ENCODE data around the gene SYNGR1.

DNA sequence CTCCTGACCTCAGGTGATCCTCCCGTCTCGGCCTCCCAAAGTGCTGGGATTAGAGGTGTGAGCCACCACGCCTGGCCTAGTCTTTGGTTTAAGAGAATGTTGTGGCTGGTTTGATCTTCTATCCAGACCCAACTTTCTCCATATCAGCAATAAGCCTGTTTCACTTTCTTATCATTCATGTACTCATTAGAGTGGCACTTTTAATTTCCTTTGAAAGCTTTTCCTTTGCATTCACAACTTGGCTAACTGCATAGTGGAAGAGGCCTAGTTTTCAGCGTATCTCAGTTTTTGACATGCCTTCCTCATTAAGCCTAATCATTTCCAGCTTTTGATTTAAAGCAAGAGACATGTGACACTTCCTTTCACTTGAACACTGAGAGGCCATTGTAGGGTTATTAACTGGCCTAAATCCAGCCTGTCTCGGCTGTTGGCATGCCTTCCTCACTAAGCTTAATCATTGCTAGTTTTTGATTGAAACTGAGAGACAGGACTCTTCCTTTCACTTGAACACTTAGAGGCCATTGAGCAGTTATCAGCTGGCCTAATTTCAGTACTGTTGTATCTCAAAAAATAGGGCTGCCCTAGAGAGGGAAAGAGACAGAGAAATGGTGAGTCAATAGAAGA is 17.2 kb upstream of the SYNGR1 start:
- TF ChIP-seq CTCF (conservative IDR thresholded peaks at IDR 0.05; ENCODE audit: low read depth, low read length) (no peak), EZH2 (IDR thresholded peaks at IDR 0.05; ENCODE audit: low read length, unreplicated experiment) (no peak), EZH2phosphoT487 (IDR thresholded peaks at IDR 0.05; ENCODE audit: borderline replicate concordance, low read length) (no peak)

Data from PC-3 (cell line).